B cell (primary cell): ENCODE measurements around the gene TLR10.

Source experiments
- EZH2 ChIP-seq: IDR thresholded peaks from 2 replicates; pipeline ENCODE4 v1.6.1; 2012; ENCODE audit warnings: borderline replicate concordance, low read depth, mild to moderate bottlenecking, moderate library complexity, low read length; ENCODE audit not compliant: insufficient read depth, poor library complexity, severe bottlenecking
- TF ChIP-seq, protein P1 (sequence below): fragments of 200-600 bp; IDR thresholded peaks from one replicate; pipeline ENCODE4 v1.8.0; 2022; ENCODE audit warnings: antibody characterized with exemption, mild to moderate bottlenecking

DNA sequence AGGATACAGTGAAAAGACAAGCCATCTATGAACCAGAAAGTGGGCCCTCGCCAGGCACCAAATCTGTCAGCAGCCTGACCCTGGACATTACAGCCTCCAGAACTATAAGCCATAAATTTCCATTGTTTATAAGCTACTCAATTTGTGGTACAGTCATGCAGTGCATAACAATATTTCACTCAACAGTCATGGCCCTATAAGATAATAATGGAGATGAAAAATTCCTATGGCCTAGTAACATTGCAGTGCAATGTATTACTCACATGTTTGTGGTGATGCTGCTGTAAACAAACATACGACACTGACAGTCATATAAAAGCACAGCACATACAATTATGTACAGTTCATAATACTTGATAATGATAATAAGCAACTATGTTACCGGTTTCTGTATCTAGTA, 38.9 kb upstream of the TLR10 start:
- TF ChIP-seq, protein P1, sequence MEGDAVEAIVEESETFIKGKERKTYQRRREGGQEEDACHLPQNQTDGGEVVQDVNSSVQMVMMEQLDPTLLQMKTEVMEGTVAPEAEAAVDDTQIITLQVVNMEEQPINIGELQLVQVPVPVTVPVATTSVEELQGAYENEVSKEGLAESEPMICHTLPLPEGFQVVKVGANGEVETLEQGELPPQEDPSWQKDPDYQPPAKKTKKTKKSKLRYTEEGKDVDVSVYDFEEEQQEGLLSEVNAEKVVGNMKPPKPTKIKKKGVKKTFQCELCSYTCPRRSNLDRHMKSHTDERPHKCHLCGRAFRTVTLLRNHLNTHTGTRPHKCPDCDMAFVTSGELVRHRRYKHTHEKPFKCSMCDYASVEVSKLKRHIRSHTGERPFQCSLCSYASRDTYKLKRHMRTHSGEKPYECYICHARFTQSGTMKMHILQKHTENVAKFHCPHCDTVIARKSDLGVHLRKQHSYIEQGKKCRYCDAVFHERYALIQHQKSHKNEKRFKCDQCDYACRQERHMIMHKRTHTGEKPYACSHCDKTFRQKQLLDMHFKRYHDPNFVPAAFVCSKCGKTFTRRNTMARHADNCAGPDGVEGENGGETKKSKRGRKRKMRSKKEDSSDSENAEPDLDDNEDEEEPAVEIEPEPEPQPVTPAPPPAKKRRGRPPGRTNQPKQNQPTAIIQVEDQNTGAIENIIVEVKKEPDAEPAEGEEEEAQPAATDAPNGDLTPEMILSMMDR, result no peak
- no peak for TF ChIP-seq EZH2
